GM19463 (cell line): ENCODE data around the gene EDA.
"Not testable (repeated sequence)": the region's sequence is repeated elsewhere in the genome, so short reads cannot be mapped to it uniquely, and the experiment has no call there.

ENCODE experiments used
- ATAC-seq: cut with Tn5 transposase; IDR thresholded peaks from one replicate; pipeline ENCODE4 v1.9.1; 2021; ENCODE audit warnings: mild to moderate bottlenecking, moderate library complexity; ENCODE audit not compliant: unreplicated experiment

EDA gene

GRCh38 chrX:69948276-69948797 lies 332.4 kb downstream of the EDA start:
- ATAC-seq = no peak

GRCh38 chrX:69951753-69952152 lies 335.8 kb downstream of the EDA start:
- ATAC-seq = no peak

GRCh38 chrX:69959712-69960111 lies 343.8 kb downstream of the EDA start:
- no peak for ATAC-seq

- no peak for ATAC-seq
Observed at GRCh38 chrX:69961365-69962072, 345.6 kb downstream of the EDA start.

- no peak for ATAC-seq
Observed at GRCh38 chrX:69968950-69969349, 353.0 kb downstream of the EDA start.

- no peak for ATAC-seq
Observed at GRCh38 chrX:69969460-69969859, 353.5 kb downstream of the EDA start.

GRCh38 chrX:69987691-69988090 lies 371.8 kb downstream of the EDA start:
- no peak for ATAC-seq

- no peak for ATAC-seq
Observed at GRCh38 chrX:69988955-69989394, 373.1 kb downstream of the EDA start.

- no peak for ATAC-seq
Observed at GRCh38 chrX:69991685-69992084, 375.8 kb downstream of the EDA start.

- ATAC-seq = no peak
Observed at GRCh38 chrX:69993494-69993893, 377.6 kb downstream of the EDA start.

GRCh38 chrX:69995362-69996112 lies 379.6 kb downstream of the EDA start:
- no peak for ATAC-seq

- ATAC-seq = no peak
Observed at GRCh38 chrX:69996113-69996468, 380.2 kb downstream of the EDA start.

GRCh38 chrX:69998299-69998698 lies 382.4 kb downstream of the EDA start:
- ATAC-seq = not testable (repeated sequence)

- no peak for ATAC-seq
Observed at GRCh38 chrX:70001269-70001668, 385.4 kb downstream of the EDA start.

- no peak for ATAC-seq
Observed at GRCh38 chrX:70001708-70002341, 385.9 kb downstream of the EDA start.

- no peak for ATAC-seq
Observed at GRCh38 chrX:70007946-70008345, 392.0 kb downstream of the EDA start.

GRCh38 chrX:70009049-70009448 lies 393.1 kb downstream of the EDA start:
- no peak for ATAC-seq

GRCh38 chrX:70009970-70010369 lies 394.1 kb downstream of the EDA start:
- no peak for ATAC-seq

GRCh38 chrX:70012756-70013155 lies 396.8 kb downstream of the EDA start:
- ATAC-seq = no peak

- no peak for ATAC-seq
Observed at GRCh38 chrX:70013466-70014381, 397.8 kb downstream of the EDA start.

GRCh38 chrX:70016513-70016912 lies 400.6 kb downstream of the EDA start:
- no peak for ATAC-seq
